T-cell (primary cell): Measurements from ENCODE around the gene CLPTM1. TPM values are rescaled to one million over a fixed set of nuclear protein-coding genes. Genes with fewer than 3 reads are reported as not detected.

Experiments
- ATAC-seq, 4 experiments: fragments of 200-7000 bp in 3 of 4; fragments of 150-1000 bp in 1 of 4; cut with Tn5 transposase; replicated peaks in 1 of 4; 1 replicate in 3 of 4; 2 replicates in 1 of 4; pipeline ENCODE4 v1.10.0; 2021; ENCODE audit warnings: moderate library complexity in 3 of 4, mild to moderate bottlenecking in 2 of 4, moderate number of reproducible peaks in 1 of 4
- CTCF ChIA-PET, 2 donors: fragments of 300-600 bp; sonication (Branson Sonifier 250); formaldehyde crosslinking; loops; one replicate each; lab custom pipeline; 2022; ENCODE audit warnings: antibody characterized with exemption in 2 of 2; lab: Charles Lee
- POLR2A ChIA-PET, 2 donors: fragments of 300-600 bp; sonication (Branson Sonifier 250); formaldehyde crosslinking; loops; one replicate each; lab custom pipeline; 2022; ENCODE audit warnings: antibody characterized with exemption in 2 of 2; lab: Charles Lee
- DNase-seq, 35 experiments: peaks; one replicate each; pipeline versions ENCODE4 v3.0.0 to v3.0.0-alpha.2; 2013 to 2023
- H3K27ac ChIP-seq: one replicate; pipeline ENCODE4 v1.5.1; 2013; ENCODE audit warnings: low read length
- H3K27me3 ChIP-seq, 2 experiments: replicated peaks in 1 of 2; 1 replicate in 1 of 2; 2 replicates in 1 of 2; pipeline versions ENCODE4 v1.6.1 to v1.7.0; 2013; ENCODE audit warnings: low read length in 1 of 2, mixed read lengths in 1 of 2; ENCODE audit not compliant: control insufficient read depth in 2 of 2, insufficient read depth in 2 of 2; ENCODE audit errors: extremely low read depth in 1 of 2
- H3K36me3 ChIP-seq, 2 donors: 1 replicate in 1 of 2; 2 replicates in 1 of 2; pipeline versions ENCODE4 v1.6.1 to v1.7.0; 2013; ENCODE audit warnings: low read length in 1 of 2; ENCODE audit not compliant: control insufficient read depth in 2 of 2, insufficient read depth in 1 of 2; ENCODE audit errors: extremely low read depth in 1 of 2
- H3K4me1 ChIP-seq, 2 experiments: 1 replicate in 1 of 2; 2 replicates in 1 of 2; pipeline versions ENCODE4 v1.6.1 to v1.7.0; 2013; ENCODE audit warnings: low read length in 2 of 2, mixed read lengths in 1 of 2; ENCODE audit not compliant: insufficient read depth in 2 of 2, control insufficient read depth in 1 of 2; ENCODE audit errors: extremely low read depth in 1 of 2
- H3K4me3 ChIP-seq, 2 donors: 1 replicate in 1 of 2; 2 replicates in 1 of 2; pipeline versions ENCODE4 v1.5.1 to v1.7.0; 2013; ENCODE audit warnings: mild to moderate bottlenecking in 2 of 2, low read length in 1 of 2, moderate library complexity in 1 of 2; ENCODE audit not compliant: control insufficient read depth in 1 of 2; ENCODE audit errors: extremely low read depth in 1 of 2
- H3K9me3 ChIP-seq: 2 replicates; pipeline ENCODE4 v1.7.0; 2013
- H3K27ac Mint-ChIP-seq, 2 donors: one replicate each; pipeline ENCODE4 v1.8.0; 2020 to 2021; ENCODE audit warnings: mild to moderate bottlenecking in 2 of 2, mixed read lengths in 2 of 2
- H3K27me3 Mint-ChIP-seq, 2 donors: one replicate each; pipeline ENCODE4 v1.8.0; 2021 to 2022; ENCODE audit warnings: mixed read lengths in 2 of 2
- H3K36me3 Mint-ChIP-seq: one replicate; pipeline ENCODE4 v1.8.0; 2021; ENCODE audit warnings: mixed read lengths
- H3K4me1 Mint-ChIP-seq, 3 donors: one replicate each; pipeline ENCODE4 v1.8.0; 2020 to 2022; ENCODE audit warnings: mixed read lengths in 3 of 3, mild to moderate bottlenecking in 1 of 3
- H3K4me3 Mint-ChIP-seq, 3 donors: one replicate each; pipeline ENCODE4 v1.8.0; 2020 to 2022; ENCODE audit warnings: mild to moderate bottlenecking in 3 of 3, mixed read lengths in 3 of 3, moderate library complexity in 3 of 3
- H3K9me3 Mint-ChIP-seq, 3 donors: one replicate each; pipeline ENCODE4 v1.8.0; 2020 to 2022; ENCODE audit warnings: mixed read lengths in 3 of 3
- WGBS: methylation state at CpG from one replicate; pipeline ENCODE4 v1.1.5; 2013; ENCODE audit warnings: missing lambda C conversion rate; ENCODE audit not compliant: insufficient coverage; 5-methylcytosine and 5-hydroxymethylcytosine counted together
- total RNA-seq, 35 experiments: library from RNA in 6 of 35; stranded (reverse) in 6 of 35; fragments of 120-200 nt in 1 of 35; gene quantifications; one replicate each; pipeline versions ENCODE4 v1.2.1 to v1.2.4 and lab custom pipeline; 2013 to 2026

CLPTM1 gene
- total RNA-seq, 5 donors from 2014 or later (not counting 1 experiment from before 2014, with no cell fraction given): 64.0 to 103 (median 87.6) TPM

DNA sequence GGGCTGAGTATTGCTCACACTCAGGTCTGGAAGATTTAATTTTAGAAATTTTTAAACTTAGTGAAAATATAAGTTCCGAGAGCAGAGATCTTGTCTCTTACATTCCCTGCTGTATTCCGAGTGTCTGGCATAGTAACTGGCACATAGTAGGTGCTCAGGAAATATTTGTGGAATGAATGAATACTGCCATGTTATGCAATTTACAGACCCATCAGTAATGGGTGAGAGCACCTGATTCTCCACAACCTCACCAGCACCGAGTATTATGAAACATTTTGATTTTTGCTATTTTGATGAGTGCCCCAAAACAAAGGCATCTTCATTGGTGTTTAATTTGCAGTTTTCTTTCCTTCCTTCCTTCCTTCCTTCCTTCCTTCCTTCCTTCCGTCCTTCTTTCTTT lies 67.9 kb downstream of the CLPTM1 start:
- POLR2A ChIA-PET: no interaction called here
- Histone ChIP-seq H3K4me1 (no peaks in the 10 kb centered on the region), H3K27ac (no peak overlapping the region), H3K4me3 (no peak overlapping the region), H3K9me3 (no peaks in the 10 kb centered on the region), H3K36me3 (peaks cover 15 to 32% of the 10 kb centered on the region in 2 donors), H3K27me3 (no peaks in the 10 kb centered on the region)
- Mint-ChIP-seq H3K36me3 (peaks cover 20% of the 10 kb centered on the region), H3K27ac (no peak overlapping the region), H3K4me3 (no peak overlapping the region), H3K27me3 (no peaks in the 10 kb centered on the region), H3K9me3 (no peaks in the 10 kb centered on the region), H3K4me1 (peaks cover 0 to 2% (median 0%) of the 10 kb centered on the region in 3 donors)
- CTCF ChIA-PET: no interaction called here
- no CpG with 5 or more reads among the region's 4 CpGs for WGBS
- DNase-seq (no peak), ATAC-seq (no peak)

GRCh38 chr19:45025264-45025663 lies 70.1 kb downstream of the CLPTM1 start:
- Mint-ChIP-seq H3K36me3 (peaks cover 21% of the 10 kb centered on the region), H3K9me3 (no peaks in the 10 kb centered on the region), H3K27me3 (no peaks in the 10 kb centered on the region), H3K4me1 (no peaks in the 10 kb centered on the region), H3K4me3 (no peak overlapping the region), H3K27ac (no peak overlapping the region)
- Histone ChIP-seq H3K36me3 (peaks cover 18 to 45% of the 10 kb centered on the region in 2 donors), H3K9me3 (no peaks in the 10 kb centered on the region), H3K4me1 (no peaks in the 10 kb centered on the region), H3K27ac (no peak overlapping the region), H3K4me3 (no peak overlapping the region), H3K27me3 (no peaks in the 10 kb centered on the region)
- no peak for DNase-seq
- WGBS: no CpG with 5 or more reads among the region's 9 CpGs
- CTCF ChIA-PET: no interaction called here
- POLR2A ChIA-PET: no interaction called here
- ATAC-seq: no peak

- DNase-seq (no peak), ATAC-seq (no peak)
- Mint-ChIP-seq H3K27me3 (no peaks in the 10 kb centered on the region), H3K9me3 (no peaks in the 10 kb centered on the region), H3K4me1 (no peaks in the 10 kb centered on the region), H3K4me3 (no peak overlapping the region), H3K36me3 (peaks cover 25% of the 10 kb centered on the region), H3K27ac (no peak overlapping the region)
- 92% methylated on average over 1 of the region's 2 CpGs for WGBS
- H3K36me3 ChIP-seq: peaks cover 21 to 50% of the 10 kb centered on the region in 2 donors
- H3K4me3 ChIP-seq: no peak overlapping the region
- ChIA-PET CTCF (interaction anchor here in 1 of 2 donors (0.5 kb wide), 1 partner anchor 49 kb away, joined by 5 read pairs; no protein-coding TSS in a partner anchor), POLR2A (interaction anchor here in 1 of 2 donors (0.6 kb wide), 1 partner anchor 56 kb away, joined by 3 read pairs; no protein-coding TSS in a partner anchor)
- no peaks in the 10 kb centered on the region for H3K27me3 ChIP-seq
- H3K27ac ChIP-seq: no peak overlapping the region
- H3K9me3 ChIP-seq: no peaks in the 10 kb centered on the region
- no peaks in the 10 kb centered on the region for H3K4me1 ChIP-seq
These were observed 72.2 kb downstream of the CLPTM1 start for GRCh38 chr19:45027371-45027770.

GRCh38 chr19:45030825-45031224 lies 75.6 kb downstream of the CLPTM1 start:
- ATAC-seq: no peak
- H3K4me1 ChIP-seq: no peaks in the 10 kb centered on the region
- H3K27ac ChIP-seq: no peak overlapping the region
- peaks cover 21 to 63% of the 10 kb centered on the region in 2 donors for H3K36me3 ChIP-seq
- Mint-ChIP-seq H3K36me3 (peaks cover 45% of the 10 kb centered on the region), H3K4me3 (no peak overlapping the region), H3K27me3 (no peaks in the 10 kb centered on the region), H3K4me1 (no peaks in the 10 kb centered on the region), H3K9me3 (no peaks in the 10 kb centered on the region), H3K27ac (no peak overlapping the region)
- H3K9me3 ChIP-seq: no peaks in the 10 kb centered on the region
- CTCF ChIA-PET: no interaction called here
- DNase-seq: no peak
- POLR2A ChIA-PET: no interaction called here
- no peak overlapping the region for H3K4me3 ChIP-seq
- WGBS: 98% methylated on average over 4 of the region's 6 CpGs
- no peaks in the 10 kb centered on the region for H3K27me3 ChIP-seq

- POLR2A ChIA-PET: no interaction called here
- H3K36me3 ChIP-seq: peaks cover 14 to 62% of the 10 kb centered on the region in 2 donors
- Mint-ChIP-seq H3K27ac (no peak overlapping the region), H3K4me3 (no peak overlapping the region), H3K9me3 (no peaks in the 10 kb centered on the region), H3K27me3 (no peaks in the 10 kb centered on the region), H3K36me3 (peaks cover 39% of the 10 kb centered on the region), H3K4me1 (no peaks in the 10 kb centered on the region)
- no peak overlapping the region for H3K4me3 ChIP-seq
- no peaks in the 10 kb centered on the region for H3K27me3 ChIP-seq
- ATAC-seq (no peak), DNase-seq (no peak)
- no peaks in the 10 kb centered on the region for H3K4me1 ChIP-seq
- no peak overlapping the region for H3K27ac ChIP-seq
- CTCF ChIA-PET: interaction anchor here in 1 of 2 donors (0.5 kb wide), 1 partner anchor 192 kb away, joined by 3 read pairs; no protein-coding TSS in a partner anchor
- H3K9me3 ChIP-seq: no peaks in the 10 kb centered on the region
- over 99% methylated on average over 18 of the region's 18 CpGs for WGBS
These were observed 77.2 kb downstream of the CLPTM1 start for GRCh38 chr19:45032421-45032820.

GRCh38 chr19:45035755-45036154 lies 80.6 kb downstream of the CLPTM1 start:
- Mint-ChIP-seq H3K27me3 (no peaks in the 10 kb centered on the region), H3K9me3 (no peaks in the 10 kb centered on the region), H3K4me1 (peaks cover 18 to 19% (median 18%) of the 10 kb centered on the region in 3 donors), H3K4me3 (no peak overlapping the region), H3K36me3 (peaks cover 34% of the 10 kb centered on the region), H3K27ac (no peak overlapping the region)
- ChIA-PET CTCF (no interaction called here), POLR2A (interaction anchor here in 1 of 2 donors (0.7 kb wide), 1 partner anchor 12 kb away, joined by 3 read pairs; no protein-coding TSS in a partner anchor)
- Histone ChIP-seq H3K27ac (no peak overlapping the region), H3K9me3 (no peaks in the 10 kb centered on the region), H3K4me3 (no peak overlapping the region), H3K27me3 (no peaks in the 10 kb centered on the region), H3K36me3 (peaks cover 8 to 44% of the 10 kb centered on the region in 2 donors), H3K4me1 (peaks cover 8 to 24% of the 10 kb centered on the region in 2 experiments)
- WGBS: 92% methylated on average over 5 of the region's 6 CpGs
- no peak for DNase-seq
- ATAC-seq: no peak
